Breast epithelium (tissue), 4 donors: Measurements from ENCODE around the gene ELF4. TPM values are rescaled to one million over a fixed set of nuclear protein-coding genes. Genes with fewer than 3 reads are reported as not detected.

Experiments
- DNase-seq, 2 donors: peaks; one replicate each; pipeline ENCODE4 v3.0.0-alpha.2; 2019; ENCODE audit warnings: low spot score in 2 of 2
- H3K27ac ChIP-seq, 2 donors: fragments of 200-600 bp; sonication (generic) in 1 of 2; one replicate each; pipeline ENCODE4 v1.5.1; 2016 to 2019; ENCODE audit warnings: mild to moderate bottlenecking in 1 of 2
- H3K27me3 ChIP-seq, 2 donors: fragments of 200-600 bp; sonication (generic) in 1 of 2; one replicate each; pipeline versions ENCODE4 v1.5.1 to v1.6.0; 2017 to 2019; ENCODE audit warnings: control low read depth in 1 of 2, mild to moderate bottlenecking in 1 of 2
- H3K36me3 ChIP-seq: fragments of 200-600 bp; one replicate; pipeline ENCODE4 v1.5.1; 2019
- H3K4me1 ChIP-seq, 2 donors: fragments of 200-600 bp; sonication (generic); one replicate each; pipeline ENCODE4 v1.5.1; 2016 to 2019; ENCODE audit warnings: control low read depth in 1 of 2
- H3K4me3 ChIP-seq, 3 donors: fragments of 200-600 bp; sonication (generic); 1 replicate in 2 of 3; 2 replicates in 1 of 3; pipeline ENCODE4 v1.5.1; 2016 to 2019; ENCODE audit warnings: mild to moderate bottlenecking in 3 of 3, moderate library complexity in 2 of 3
- H3K9me3 ChIP-seq, 2 donors: fragments of 200-600 bp; sonication (generic) in 1 of 2; one replicate each; pipeline ENCODE4 v1.5.1; 2016 to 2019; ENCODE audit warnings: control low read depth in 1 of 2
- POLR2A ChIP-seq: fragments of 450-650 bp; IDR thresholded peaks from one replicate; pipeline ENCODE4 v1.6.1; 2016; ENCODE audit warnings: antibody characterized with exemption, mild to moderate bottlenecking, moderate library complexity
- POLR2AphosphoS5 ChIP-seq, 3 donors: sonication (generic); formaldehyde crosslinking; IDR thresholded peaks; one replicate each; pipeline ENCODE4 v1.6.1; 2017; ENCODE audit warnings: antibody characterized with exemption in 3 of 3
- intact Hi-C: fragments of 100-400 bp; cut with DNase I; formaldehyde crosslinking; loops from one replicate; pipeline ENCODE4 v1.15.1; 2023; ENCODE audit warnings: low total_unique reads
- total RNA-seq, 3 donors: library from RNA; depleted of rRNA; stranded (reverse); fragments of >200 nt; gene quantifications; one replicate each; pipeline ENCODE4 v1.1.0, GENCODE V29; 2016
- TF ChIP-seq, protein P1 (sequence below), 3 donors: fragments of 450-650 bp; IDR thresholded peaks; one replicate each; pipeline ENCODE4 v1.5.1; 2016 to 2017; ENCODE audit warnings: antibody characterized with exemption in 3 of 3, mild to moderate bottlenecking in 3 of 3, moderate library complexity in 3 of 3

ELF4 gene
- 10 to 100 TPM in 1 of 3 donors, 1 to 10 TPM in 2; 5.3 to 10.7 (median 9.2) TPM for total RNA-seq

- intact Hi-C loops = no loop called here
- H3K4me3 ChIP-seq = peak within 1 kb of the TSS; percentile 68 to 74 (median 68)
- TF ChIP-seq, protein P1, sequence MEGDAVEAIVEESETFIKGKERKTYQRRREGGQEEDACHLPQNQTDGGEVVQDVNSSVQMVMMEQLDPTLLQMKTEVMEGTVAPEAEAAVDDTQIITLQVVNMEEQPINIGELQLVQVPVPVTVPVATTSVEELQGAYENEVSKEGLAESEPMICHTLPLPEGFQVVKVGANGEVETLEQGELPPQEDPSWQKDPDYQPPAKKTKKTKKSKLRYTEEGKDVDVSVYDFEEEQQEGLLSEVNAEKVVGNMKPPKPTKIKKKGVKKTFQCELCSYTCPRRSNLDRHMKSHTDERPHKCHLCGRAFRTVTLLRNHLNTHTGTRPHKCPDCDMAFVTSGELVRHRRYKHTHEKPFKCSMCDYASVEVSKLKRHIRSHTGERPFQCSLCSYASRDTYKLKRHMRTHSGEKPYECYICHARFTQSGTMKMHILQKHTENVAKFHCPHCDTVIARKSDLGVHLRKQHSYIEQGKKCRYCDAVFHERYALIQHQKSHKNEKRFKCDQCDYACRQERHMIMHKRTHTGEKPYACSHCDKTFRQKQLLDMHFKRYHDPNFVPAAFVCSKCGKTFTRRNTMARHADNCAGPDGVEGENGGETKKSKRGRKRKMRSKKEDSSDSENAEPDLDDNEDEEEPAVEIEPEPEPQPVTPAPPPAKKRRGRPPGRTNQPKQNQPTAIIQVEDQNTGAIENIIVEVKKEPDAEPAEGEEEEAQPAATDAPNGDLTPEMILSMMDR (IDR thresholded peaks at IDR 0.05) = no peak
- TF ChIP-seq POLR2AphosphoS5 (IDR thresholded peaks at IDR 0.05) (no peak), POLR2A (no peak)
- peaks cover 0 to 22% of the 10 kb centered on the region in 2 donors for H3K27me3 ChIP-seq
- no peaks in the 10 kb centered on the region for H3K9me3 ChIP-seq
- no peaks in the 10 kb centered on the region for H3K4me1 ChIP-seq
- DNase-seq = no peak
- peak within 1 kb of the TSS; percentile 82 to 88 for H3K27ac ChIP-seq
- H3K36me3 ChIP-seq = no peaks in the 10 kb centered on the region
Measured at GRCh38 chrX:130110379-130111219, at the start of gene ELF4. TSS of gene ELF4 (minus strand) at chrX:130110497. CDS start at chrX:130081330, 29,167 bp downstream.

- no peaks in the 10 kb centered on the region for H3K9me3 ChIP-seq
- peaks cover 0 to 3% of the 10 kb centered on the region in 2 donors for H3K27me3 ChIP-seq
- intact Hi-C loops = no loop called here
- DNase-seq = no peak
- H3K4me1 ChIP-seq = no peaks in the 10 kb centered on the region
- TF ChIP-seq POLR2AphosphoS5 (IDR thresholded peaks at IDR 0.05) = no peak
- no peak for TF ChIP-seq POLR2A
- TF ChIP-seq, protein P1 (IDR thresholded peaks at IDR 0.05) = no peak
- H3K4me3 ChIP-seq = no peak overlapping the region
- H3K36me3 ChIP-seq = no peaks in the 10 kb centered on the region
- H3K27ac ChIP-seq = no peak overlapping the region
Measured at GRCh38 chrX:130159776-130160175, 49.5 kb upstream of the ELF4 start.

DNA sequence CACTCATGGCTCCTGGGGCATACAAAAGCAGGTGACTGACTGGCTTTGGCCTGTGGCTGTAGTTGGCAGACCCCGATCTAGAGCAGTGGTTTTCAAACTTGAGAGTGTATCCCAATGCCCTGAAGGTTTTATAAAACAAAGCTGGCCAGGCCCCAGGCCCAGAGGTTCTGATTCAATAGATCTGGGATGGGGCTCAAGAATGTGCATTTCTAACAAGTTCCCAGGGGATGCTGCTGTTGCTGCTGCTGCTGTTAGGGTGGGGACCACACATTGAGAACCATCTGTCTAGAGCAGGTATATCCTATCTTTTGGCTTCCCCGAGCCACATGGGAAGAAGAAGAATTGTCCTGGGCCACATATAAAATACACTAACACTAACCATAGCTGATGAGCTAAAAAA, 48.0 kb upstream of the ELF4 start:
- no peak overlapping the region for H3K27ac ChIP-seq
- H3K4me1 ChIP-seq = no peaks in the 10 kb centered on the region
- no peaks in the 10 kb centered on the region for H3K36me3 ChIP-seq
- peaks cover 0 to 7% of the 10 kb centered on the region in 2 donors for H3K27me3 ChIP-seq
- no peak overlapping the region for H3K4me3 ChIP-seq
- DNase-seq = no peak
- H3K9me3 ChIP-seq = no peaks in the 10 kb centered on the region
- intact Hi-C loops = no loop called here
- TF ChIP-seq, protein P1 (IDR thresholded peaks at IDR 0.05) = no peak
- TF ChIP-seq POLR2AphosphoS5 (IDR thresholded peaks at IDR 0.05) = no peak
- no peak for TF ChIP-seq POLR2A

- Histone ChIP-seq H3K9me3 (no peaks in the 10 kb centered on the region), H3K4me1 (no peaks in the 10 kb centered on the region), H3K27me3 (peaks cover 0 to 7% of the 10 kb centered on the region in 2 donors), H3K36me3 (no peaks in the 10 kb centered on the region), H3K27ac (no peak overlapping the region), H3K4me3 (no peak overlapping the region)
- no peak for DNase-seq
- intact Hi-C loops = no loop called here
- no peak for TF ChIP-seq POLR2A
- TF ChIP-seq, protein P1 (IDR thresholded peaks at IDR 0.05) = no peak
Measured at GRCh38 chrX:130155564-130155963, 45.3 kb upstream of the ELF4 start.

DNA sequence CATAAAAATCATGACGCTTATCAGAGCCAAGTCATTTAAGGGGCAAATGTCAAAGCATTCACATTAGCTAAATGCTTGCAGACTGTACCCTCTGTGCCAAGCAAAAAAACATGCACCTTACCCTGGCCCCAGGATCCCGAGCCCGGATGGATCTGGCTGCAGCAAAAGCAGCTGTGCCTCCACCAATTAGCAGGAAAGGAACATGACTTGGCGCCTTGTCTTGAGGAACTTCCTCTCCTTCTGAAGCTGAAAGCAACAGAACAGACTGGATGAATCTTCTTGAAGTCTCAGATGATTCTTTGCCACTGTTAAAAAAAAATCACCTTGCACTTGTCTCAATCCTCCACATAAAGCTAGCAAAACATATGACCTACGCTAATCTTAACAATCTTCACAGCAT, 37.3 kb upstream of the ELF4 start:
- DNase-seq = no peak
- no peak overlapping the region for H3K4me3 ChIP-seq
- H3K27ac ChIP-seq = no peak overlapping the region
- intact Hi-C loops = no loop called here
- H3K27me3 ChIP-seq = peaks cover 0 to 9% of the 10 kb centered on the region in 2 donors
- H3K36me3 ChIP-seq = no peaks in the 10 kb centered on the region
- H3K9me3 ChIP-seq = no peaks in the 10 kb centered on the region
- no peaks in the 10 kb centered on the region for H3K4me1 ChIP-seq
- TF ChIP-seq, protein P1 (IDR thresholded peaks at IDR 0.05) = no peak
- TF ChIP-seq POLR2A = no peak
- no peak for TF ChIP-seq POLR2AphosphoS5 (IDR thresholded peaks at IDR 0.05)
